ENCODE results near the gene SYNE1.
"Not testable (repeated sequence)": the region's sequence is repeated elsewhere in the genome, so short reads cannot be mapped to it uniquely, and the experiment has no call there.

The SYNE1 gene

GRCh38 chr6:152532556-152533422, 104.4 kb downstream of the SYNE1 start:
- no peak overlapping the region for H3K4me3 ChIP-seq (ENCODE audit: low read depth, low read length)
- no peak overlapping the region for H3K27ac ChIP-seq
- H3K9me3 ChIP-seq (ENCODE audit: severe bottlenecking) = no peaks in the 10 kb centered on the region
- H3K36me3 ChIP-seq = no peaks in the 10 kb centered on the region
- DNase-seq = no peak
- H3K27me3 ChIP-seq (ENCODE audit: insufficient read depth, low read depth, severe bottlenecking) = no peaks in the 10 kb centered on the region
- no peak for TF ChIP-seq CTCF (IDR thresholded peaks at IDR 0.05; ENCODE audit: low read depth, low read length)

- DNase-seq = no peak
- Histone ChIP-seq H3K27me3 (ENCODE audit: insufficient read depth, low read depth, severe bottlenecking) (no peaks in the 10 kb centered on the region), H3K27ac (no peak overlapping the region), H3K9me3 (ENCODE audit: severe bottlenecking) (no peaks in the 10 kb centered on the region), H3K36me3 (no peaks in the 10 kb centered on the region), H3K4me3 (ENCODE audit: low read depth, low read length) (no peak overlapping the region)
- TF ChIP-seq CTCF (IDR thresholded peaks at IDR 0.05; ENCODE audit: low read depth, low read length) = no peak
Measured at GRCh38 chr6:152531659-152532058, 105.5 kb downstream of the SYNE1 start.

- DNase-seq = no peak
- H3K27ac ChIP-seq = no peak overlapping the region
- no peak for TF ChIP-seq CTCF (IDR thresholded peaks at IDR 0.05; ENCODE audit: low read depth, low read length)
- H3K4me3 ChIP-seq (ENCODE audit: low read depth, low read length) = no peak overlapping the region
- no peaks in the 10 kb centered on the region for H3K36me3 ChIP-seq
- no peaks in the 10 kb centered on the region for H3K27me3 ChIP-seq (ENCODE audit: insufficient read depth, low read depth, severe bottlenecking)
- no peaks in the 10 kb centered on the region for H3K9me3 ChIP-seq (ENCODE audit: severe bottlenecking)
Measured at GRCh38 chr6:152529369-152529768, 107.8 kb downstream of the SYNE1 start.

- not testable (repeated sequence) for H3K27ac ChIP-seq; H3K9me3 ChIP-seq (ENCODE audit: severe bottlenecking); H3K36me3 ChIP-seq; H3K4me3 ChIP-seq (ENCODE audit: low read depth, low read length); H3K27me3 ChIP-seq (ENCODE audit: insufficient read depth, low read depth, severe bottlenecking); DNase-seq
Measured at GRCh38 chr6:152514120-152514519, 123.0 kb downstream of the SYNE1 start.

- Histone ChIP-seq H3K27ac (no peak overlapping the region), H3K4me3 (ENCODE audit: low read depth, low read length) (no peak overlapping the region), H3K36me3 (no peaks in the 10 kb centered on the region), H3K9me3 (ENCODE audit: severe bottlenecking) (no peaks in the 10 kb centered on the region), H3K27me3 (ENCODE audit: insufficient read depth, low read depth, severe bottlenecking) (no peaks in the 10 kb centered on the region)
- no peak for DNase-seq
- no peak for TF ChIP-seq CTCF (IDR thresholded peaks at IDR 0.05; ENCODE audit: low read depth, low read length)
Measured at GRCh38 chr6:152509916-152510315, 127.2 kb downstream of the SYNE1 start.

GRCh38 chr6:152508477-152508876, 128.7 kb downstream of the SYNE1 start:
- TF ChIP-seq CTCF (IDR thresholded peaks at IDR 0.05; ENCODE audit: low read depth, low read length) = no peak
- H3K27me3 ChIP-seq (ENCODE audit: insufficient read depth, low read depth, severe bottlenecking) = no peaks in the 10 kb centered on the region
- DNase-seq = no peak
- no peaks in the 10 kb centered on the region for H3K36me3 ChIP-seq
- no peak overlapping the region for H3K27ac ChIP-seq
- H3K4me3 ChIP-seq (ENCODE audit: low read depth, low read length) = no peak overlapping the region
- no peaks in the 10 kb centered on the region for H3K9me3 ChIP-seq (ENCODE audit: severe bottlenecking)

All from WERI-Rb-1 (cell line).